HG02798 (cell line): ENCODE data around the gene HES5.
A peak's percentile ranks its signal among the peaks of the same experiment; 100 is the strongest.
"Not testable (repeated sequence)": the region's sequence is repeated elsewhere in the genome, so short reads cannot be mapped to it uniquely, and the experiment has no call there.

Source experiments
- ATAC-seq: cut with Tn5 transposase; IDR thresholded peaks from one replicate; pipeline ENCODE4 v1.9.1; 2021; ENCODE audit warnings: mild to moderate bottlenecking; ENCODE audit not compliant: unreplicated experiment, poor library complexity

The HES5 gene

GRCh38 chr1:2549367-2550029, 19.4 kb upstream of the HES5 start:
- not testable (repeated sequence) for ATAC-seq

- ATAC-seq, result peak; percentile 21
Measured at GRCh38 chr1:2548068-2548589, 18.1 kb upstream of the HES5 start.

- ATAC-seq, result no peak
Measured at GRCh38 chr1:2547210-2548067, 17.4 kb upstream of the HES5 start.

GRCh38 chr1:2546515-2547209, 16.6 kb upstream of the HES5 start:
- peak; percentile 34 for ATAC-seq

- peak; percentile 46 for ATAC-seq
Measured at GRCh38 chr1:2545754-2546514, 15.9 kb upstream of the HES5 start.

- ATAC-seq, result no peak
Measured at GRCh38 chr1:2544875-2545640, 15.0 kb upstream of the HES5 start.

- no peak for ATAC-seq
Measured at GRCh38 chr1:2544093-2544874, 14.2 kb upstream of the HES5 start.

GRCh38 chr1:2543543-2544092, 13.6 kb upstream of the HES5 start:
- no peak for ATAC-seq

- no peak for ATAC-seq
Measured at GRCh38 chr1:2542246-2542915, 12.3 kb upstream of the HES5 start.

- no peak for ATAC-seq
Measured at GRCh38 chr1:2541619-2542245, 11.7 kb upstream of the HES5 start.

GRCh38 chr1:2540816-2541492, 10.9 kb upstream of the HES5 start:
- ATAC-seq, result no peak

- no peak for ATAC-seq
Measured at GRCh38 chr1:2539312-2539907, 9.3 kb upstream of the HES5 start.

- no peak for ATAC-seq
Measured at GRCh38 chr1:2538872-2539271, 8.8 kb upstream of the HES5 start.

GRCh38 chr1:2538376-2538775, 8.3 kb upstream of the HES5 start:
- no peak for ATAC-seq

- ATAC-seq, result no peak
Measured at GRCh38 chr1:2537784-2538115, 7.7 kb upstream of the HES5 start.

- no peak for ATAC-seq
Measured at GRCh38 chr1:2535981-2536380, 5.9 kb upstream of the HES5 start.

GRCh38 chr1:2535455-2535854, 5.4 kb upstream of the HES5 start:
- no peak for ATAC-seq
